Measurements from ENCODE around the gene PDGFB. TPM values are rescaled to one million over a fixed set of nuclear protein-coding genes. Genes with fewer than 3 reads are reported as not detected.

The PDGFB gene
- total and polyA plus RNA-seq, 8 donors = 16.0 to 28.2 (median 23.3) TPM

GRCh38 chr22:39237318-39238100 lies 7.3 kb downstream of the PDGFB start:
- Histone ChIP-seq H3K4me3 (no peak overlapping the region), H3K4me1 (peaks cover 27 to 93% of the 10 kb centered on the region in 2 donors), H3K27me3 (peaks cover under 1 to 100% of the 10 kb centered on the region in 2 donors), H3K9me3 (no peaks in the 10 kb centered on the region), H3K36me3 (no peaks in the 10 kb centered on the region), H3K27ac (peak overlapping the region; percentile 2 to 39)
- intact Hi-C loops (cut with DNase I) = no loop called here
- ATAC-seq (peak; percentile 57), DNase-seq (peak in 2 of 4 donors; percentile 64 to 65)
- no peak for TF ChIP-seq CTCF (IDR thresholded peaks at IDR 0.05)

- peak; percentile 12 for ATAC-seq
- no peak overlapping the region for H3K4me3 ChIP-seq
- DNase-seq = peak in 2 of 4 donors; percentile 54 to 67
- intact Hi-C loops (cut with DNase I) = no loop called here
- TF ChIP-seq CTCF (IDR thresholded peaks at IDR 0.05) = no peak
- H3K27me3 ChIP-seq = peaks cover 0 to 100% of the 10 kb centered on the region in 2 donors
- peaks cover 26 to 84% of the 10 kb centered on the region in 2 donors for H3K4me1 ChIP-seq
- peaks cover 0 to under 1% of the 10 kb centered on the region in 2 donors for H3K36me3 ChIP-seq
- no peaks in the 10 kb centered on the region for H3K9me3 ChIP-seq
- peak overlapping the region; percentile 37 to 39 for H3K27ac ChIP-seq
Measured at GRCh38 chr22:39236321-39237317, 8.2 kb downstream of the PDGFB start.

GRCh38 chr22:39234867-39235687 lies 9.7 kb downstream of the PDGFB start:
- intact Hi-C loops (cut with DNase I) = no loop called here
- ATAC-seq = peak; percentile 21
- H3K4me3 ChIP-seq = no peak overlapping the region

GRCh38 chr22:39234472-39234787 lies 10.4 kb downstream of the PDGFB start:
- peak in 1 of 4 donors; percentile 73 for DNase-seq
- peaks cover 0 to 21% of the 10 kb centered on the region in 2 donors for H3K36me3 ChIP-seq
- no peaks in the 10 kb centered on the region for H3K9me3 ChIP-seq
- peak in 1 of 2 donors; percentile 37 for TF ChIP-seq CTCF (IDR thresholded peaks at IDR 0.05)
- H3K4me3 ChIP-seq = no peak overlapping the region
- peaks cover 0 to 100% of the 10 kb centered on the region in 2 donors for H3K27me3 ChIP-seq
- no peak for ATAC-seq
- intact Hi-C loops (cut with DNase I) = no loop called here
- peak overlapping the region; percentile 42 to 57 for H3K27ac ChIP-seq
- H3K4me1 ChIP-seq = peaks cover 21 to 69% of the 10 kb centered on the region in 2 donors

More at GRCh38 chr22:39234867-39235687, 9.7 kb downstream of the PDGFB start:
- Histone ChIP-seq H3K27ac (peak overlapping the region; percentile 42 to 57), H3K36me3 (peaks cover 0 to 14% of the 10 kb centered on the region in 2 donors), H3K4me1 (peaks cover 26 to 76% of the 10 kb centered on the region in 2 donors), H3K27me3 (peaks cover 0 to 100% of the 10 kb centered on the region in 2 donors), H3K9me3 (no peaks in the 10 kb centered on the region)
- no peak for TF ChIP-seq CTCF (IDR thresholded peaks at IDR 0.05)
- DNase-seq = peak in 2 of 4 donors; percentile 63 to 81
